ENCODE results near the gene LMOD1.

LMOD1 gene

DNA sequence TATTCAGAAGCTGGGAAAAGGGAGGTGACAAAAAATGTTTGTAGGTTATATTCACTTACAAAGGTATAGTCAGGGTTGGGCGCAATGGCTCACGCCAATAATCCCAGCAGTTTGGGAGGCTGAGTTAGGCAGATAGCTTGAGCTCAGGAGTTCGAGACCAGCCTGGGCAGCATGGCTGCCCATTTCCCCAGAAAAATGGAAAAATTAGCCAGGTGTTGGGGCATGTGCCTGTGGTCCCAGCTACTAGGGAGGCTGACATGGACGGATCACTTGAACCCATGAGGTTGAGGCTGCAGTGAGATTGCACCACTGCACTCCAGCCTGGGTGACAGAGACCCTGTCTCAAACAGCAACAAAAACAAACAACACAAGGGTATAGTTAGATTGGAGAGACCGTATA lies 12.0 kb upstream of the LMOD1 start:
- TF ChIP-seq CTCF (conservative IDR thresholded peaks at IDR 0.05), result no peak
- H3K27ac ChIP-seq, result no peak overlapping the region

DNA sequence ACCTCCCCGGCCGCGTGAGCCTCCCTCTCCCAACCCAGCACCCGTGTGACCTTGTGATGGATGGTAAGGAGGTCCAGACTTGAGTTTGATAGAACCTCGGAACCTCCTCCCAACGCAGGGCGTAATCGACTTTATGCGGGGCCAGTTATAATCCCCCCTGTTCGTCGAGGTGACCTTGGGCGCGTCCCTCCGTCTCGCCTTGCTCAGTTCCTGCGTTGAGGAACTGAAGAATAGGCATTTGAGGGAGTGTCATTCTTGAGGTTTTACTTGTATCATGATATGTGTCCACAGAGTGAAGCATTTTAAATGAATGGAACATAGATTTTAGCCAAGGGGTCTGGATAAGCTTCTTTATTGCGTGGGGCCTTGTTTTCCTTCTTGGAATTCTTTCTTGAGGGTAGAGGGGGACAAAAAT lies 9.4 kb upstream of the LMOD1 start:
- no peak for TF ChIP-seq CTCF (conservative IDR thresholded peaks at IDR 0.05)
- H3K27ac ChIP-seq, result peak overlapping the region; percentile 85

DNA sequence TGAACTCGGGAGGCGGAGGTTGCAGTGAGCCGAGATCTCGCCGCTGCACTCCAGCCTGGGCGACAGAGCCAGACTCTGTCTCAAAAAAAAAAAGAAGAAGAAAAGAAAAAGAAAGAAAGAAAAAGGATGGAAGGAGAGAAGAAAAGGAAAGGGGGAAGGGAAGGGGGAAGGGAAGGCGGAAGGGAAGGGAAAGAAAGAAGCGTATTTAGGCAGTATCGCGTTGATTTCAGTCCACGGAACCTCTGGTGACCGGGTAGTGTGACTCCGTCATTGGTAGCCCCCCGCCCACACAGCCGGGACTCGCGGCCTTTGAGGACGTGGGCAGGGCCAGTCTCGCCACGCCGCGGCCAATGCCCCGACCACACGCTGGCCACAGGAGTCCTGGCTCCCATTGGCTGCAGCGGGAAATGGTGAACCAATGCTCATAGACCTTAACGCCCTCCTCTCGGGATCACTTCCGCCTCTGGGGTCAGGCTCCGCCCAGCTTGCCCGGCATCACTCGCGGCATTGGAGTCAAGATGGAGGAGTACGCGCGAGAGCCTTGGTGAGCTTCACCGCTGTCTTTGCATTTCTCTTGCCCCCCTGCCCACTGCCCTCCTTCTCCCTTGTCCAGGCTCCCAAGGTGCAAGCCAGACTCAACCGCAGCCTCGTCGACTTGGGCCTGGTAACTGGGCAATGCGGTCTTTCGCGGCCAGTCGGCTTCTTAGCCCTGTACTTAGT lies 8.8 kb upstream of the LMOD1 start, which contains the start of gene TIMM17A:
TSS of gene TIMM17A (plus strand) at position 495 of the 720 bp plus-strand sequence. CDS start at position 519, 24 bp downstream.
- peak within 1 kb of the TSS; percentile 85 for H3K27ac ChIP-seq
- TF ChIP-seq CTCF (conservative IDR thresholded peaks at IDR 0.05), result no peak

DNA sequence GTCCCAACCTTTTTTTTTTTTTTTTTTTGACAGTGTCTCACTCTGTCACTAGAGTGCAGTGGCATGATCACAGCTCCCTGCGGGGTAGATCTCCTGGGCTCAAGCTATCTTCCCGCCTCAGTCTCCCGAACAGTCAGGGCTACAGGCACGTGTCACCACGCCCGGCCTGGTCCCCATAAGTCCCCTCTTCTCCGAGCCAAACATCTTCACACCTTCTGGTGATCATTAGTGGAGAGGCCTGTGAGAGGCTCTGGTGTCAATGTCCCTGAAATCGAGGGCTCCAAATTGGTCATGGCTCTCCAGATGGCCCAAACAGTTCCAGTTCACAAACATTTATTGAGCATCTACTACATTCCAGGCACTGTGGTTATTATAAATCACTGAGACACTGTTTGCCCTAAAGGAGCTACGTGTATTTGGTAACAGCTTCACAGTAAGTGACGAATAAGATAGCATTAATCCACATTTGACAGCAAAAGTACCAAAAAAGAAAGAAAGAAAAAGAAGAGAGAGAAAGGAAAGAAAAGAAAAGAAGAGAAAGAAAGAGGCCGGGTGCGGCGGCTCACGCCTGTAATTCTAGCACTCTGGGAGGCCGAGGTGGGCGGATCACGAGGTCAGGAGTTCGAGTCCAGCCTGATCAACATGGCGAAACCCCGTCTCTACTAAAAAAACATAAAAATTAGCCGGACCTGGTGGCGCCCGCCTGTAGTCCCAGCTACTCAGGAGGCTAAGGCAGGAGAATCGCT lies 8.1 kb upstream of the LMOD1 start:
- no peak for TF ChIP-seq CTCF (conservative IDR thresholded peaks at IDR 0.05)
- H3K27ac ChIP-seq, result peak overlapping the region; percentile 85

GRCh38 chr1:201949491-201949890 lies 3.1 kb upstream of the LMOD1 start:
- TF ChIP-seq CTCF (conservative IDR thresholded peaks at IDR 0.05), result no peak
- H3K27ac ChIP-seq, result no peak overlapping the region

GRCh38 chr1:201947697-201948008 lies 1.3 kb upstream of the LMOD1 start:
- H3K27ac ChIP-seq, result no peak overlapping the region
- no peak for TF ChIP-seq CTCF (conservative IDR thresholded peaks at IDR 0.05)

DNA sequence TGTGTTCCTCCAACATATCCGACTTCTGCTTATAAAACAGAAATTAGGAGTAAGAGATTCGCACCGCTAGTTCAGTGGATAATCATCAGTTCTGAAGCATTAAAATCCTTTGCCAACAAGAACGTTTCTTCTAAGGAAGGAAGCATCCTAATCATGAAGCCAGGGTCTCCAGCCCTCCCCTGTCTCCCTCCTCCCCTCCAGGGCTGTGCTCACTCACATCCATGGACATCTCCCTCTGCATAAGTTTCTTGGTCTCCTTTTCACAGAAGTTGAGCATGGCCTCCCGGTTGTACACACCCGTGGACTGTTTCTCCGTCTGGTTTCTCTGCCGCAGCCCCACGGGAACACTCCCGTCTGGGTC lies 505 bp downstream of the LMOD1 start:
- H3K27ac ChIP-seq, result no peak overlapping the region
- TF ChIP-seq CTCF (conservative IDR thresholded peaks at IDR 0.05), result no peak

Data from VCaP (cell line).